ENCODE results near the gene PCDH18. TPM values are rescaled to one million over a fixed set of nuclear protein-coding genes. Genes with fewer than 3 reads are reported as not detected.

The PCDH18 gene
- total and polyA plus RNA-seq, 4 donors = 0.89 to 7.7 (median 2.3) TPM

DNA sequence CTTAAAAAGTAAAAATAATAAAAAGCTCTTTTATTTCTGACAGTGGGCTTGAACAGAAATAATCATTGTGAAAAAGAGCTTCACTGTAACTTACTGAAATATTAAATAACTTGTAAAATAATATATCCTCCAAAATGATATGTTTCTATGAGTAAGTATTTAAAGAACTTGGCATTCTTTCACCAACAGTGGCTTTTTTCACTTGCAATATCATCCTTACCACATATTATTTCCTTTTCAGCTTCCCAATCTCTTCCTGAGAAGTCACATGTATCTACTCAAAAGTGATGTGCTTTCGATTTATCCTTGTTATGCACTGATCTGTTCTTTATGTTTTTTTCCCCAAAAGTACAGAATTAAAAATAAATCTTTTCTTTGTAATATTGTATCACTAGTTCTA is 2.2 kb upstream of the PCDH18 start:
- no peak for DNase-seq (ENCODE audit: low spot score)
- no peak overlapping the region for H3K4me3 ChIP-seq (ENCODE audit: low read depth in 1 of 3, low read length in 3 of 3)
- no peaks in the 10 kb centered on the region for H3K36me3 ChIP-seq (ENCODE audit: control insufficient read depth in 4 of 4, insufficient read depth in 3 of 4, low read depth in 1 of 4, low read length in 3 of 4)
- WGBS = 58% methylated on average over 1 of the region's 1 CpG
- H3K9ac ChIP-seq (ENCODE audit: low read depth in 1 of 2, low read length in 2 of 2) = no peak overlapping the region
- H3K27ac ChIP-seq (ENCODE audit: low read depth in 1 of 2, low read length in 2 of 2) = no peak overlapping the region
- no peak for TF ChIP-seq FOXA2 (IDR thresholded peaks at IDR 0.05)
- no peak for TF ChIP-seq SP1 (IDR thresholded peaks at IDR 0.05)
- TF ChIP-seq RAD21 (IDR thresholded peaks at IDR 0.05) = no peak
- TF ChIP-seq YY1 (IDR thresholded peaks at IDR 0.05) = no peak
- TF ChIP-seq, protein P1, sequence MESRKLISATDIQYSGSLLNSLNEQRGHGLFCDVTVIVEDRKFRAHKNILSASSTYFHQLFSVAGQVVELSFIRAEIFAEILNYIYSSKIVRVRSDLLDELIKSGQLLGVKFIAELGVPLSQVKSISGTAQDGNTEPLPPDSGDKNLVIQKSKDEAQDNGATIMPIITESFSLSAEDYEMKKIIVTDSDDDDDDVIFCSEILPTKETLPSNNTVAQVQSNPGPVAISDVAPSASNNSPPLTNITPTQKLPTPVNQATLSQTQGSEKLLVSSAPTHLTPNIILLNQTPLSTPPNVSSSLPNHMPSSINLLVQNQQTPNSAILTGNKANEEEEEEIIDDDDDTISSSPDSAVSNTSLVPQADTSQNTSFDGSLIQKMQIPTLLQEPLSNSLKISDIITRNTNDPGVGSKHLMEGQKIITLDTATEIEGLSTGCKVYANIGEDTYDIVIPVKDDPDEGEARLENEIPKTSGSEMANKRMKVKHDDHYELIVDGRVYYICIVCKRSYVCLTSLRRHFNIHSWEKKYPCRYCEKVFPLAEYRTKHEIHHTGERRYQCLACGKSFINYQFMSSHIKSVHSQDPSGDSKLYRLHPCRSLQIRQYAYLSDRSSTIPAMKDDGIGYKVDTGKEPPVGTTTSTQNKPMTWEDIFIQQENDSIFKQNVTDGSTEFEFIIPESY (IDR thresholded peaks at IDR 0.05) = no peak
- TF ChIP-seq, protein P2, sequence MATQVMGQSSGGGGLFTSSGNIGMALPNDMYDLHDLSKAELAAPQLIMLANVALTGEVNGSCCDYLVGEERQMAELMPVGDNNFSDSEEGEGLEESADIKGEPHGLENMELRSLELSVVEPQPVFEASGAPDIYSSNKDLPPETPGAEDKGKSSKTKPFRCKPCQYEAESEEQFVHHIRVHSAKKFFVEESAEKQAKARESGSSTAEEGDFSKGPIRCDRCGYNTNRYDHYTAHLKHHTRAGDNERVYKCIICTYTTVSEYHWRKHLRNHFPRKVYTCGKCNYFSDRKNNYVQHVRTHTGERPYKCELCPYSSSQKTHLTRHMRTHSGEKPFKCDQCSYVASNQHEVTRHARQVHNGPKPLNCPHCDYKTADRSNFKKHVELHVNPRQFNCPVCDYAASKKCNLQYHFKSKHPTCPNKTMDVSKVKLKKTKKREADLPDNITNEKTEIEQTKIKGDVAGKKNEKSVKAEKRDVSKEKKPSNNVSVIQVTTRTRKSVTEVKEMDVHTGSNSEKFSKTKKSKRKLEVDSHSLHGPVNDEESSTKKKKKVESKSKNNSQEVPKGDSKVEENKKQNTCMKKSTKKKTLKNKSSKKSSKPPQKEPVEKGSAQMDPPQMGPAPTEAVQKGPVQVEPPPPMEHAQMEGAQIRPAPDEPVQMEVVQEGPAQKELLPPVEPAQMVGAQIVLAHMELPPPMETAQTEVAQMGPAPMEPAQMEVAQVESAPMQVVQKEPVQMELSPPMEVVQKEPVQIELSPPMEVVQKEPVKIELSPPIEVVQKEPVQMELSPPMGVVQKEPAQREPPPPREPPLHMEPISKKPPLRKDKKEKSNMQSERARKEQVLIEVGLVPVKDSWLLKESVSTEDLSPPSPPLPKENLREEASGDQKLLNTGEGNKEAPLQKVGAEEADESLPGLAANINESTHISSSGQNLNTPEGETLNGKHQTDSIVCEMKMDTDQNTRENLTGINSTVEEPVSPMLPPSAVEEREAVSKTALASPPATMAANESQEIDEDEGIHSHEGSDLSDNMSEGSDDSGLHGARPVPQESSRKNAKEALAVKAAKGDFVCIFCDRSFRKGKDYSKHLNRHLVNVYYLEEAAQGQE (IDR thresholded peaks at IDR 0.05) = no peak
- no peak for TF ChIP-seq EGR1 (IDR thresholded peaks at IDR 0.05; ENCODE audit: low read depth in 2 of 2)
- no peak for TF ChIP-seq JUND (IDR thresholded peaks at IDR 0.05)
- no peak for TF ChIP-seq RXRA (IDR thresholded peaks at IDR 0.05)
- TF ChIP-seq, protein P3, sequence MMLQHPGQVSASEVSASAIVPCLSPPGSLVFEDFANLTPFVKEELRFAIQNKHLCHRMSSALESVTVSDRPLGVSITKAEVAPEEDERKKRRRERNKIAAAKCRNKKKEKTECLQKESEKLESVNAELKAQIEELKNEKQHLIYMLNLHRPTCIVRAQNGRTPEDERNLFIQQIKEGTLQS (IDR thresholded peaks at IDR 0.05) = no peak
- TF ChIP-seq, protein P4, sequence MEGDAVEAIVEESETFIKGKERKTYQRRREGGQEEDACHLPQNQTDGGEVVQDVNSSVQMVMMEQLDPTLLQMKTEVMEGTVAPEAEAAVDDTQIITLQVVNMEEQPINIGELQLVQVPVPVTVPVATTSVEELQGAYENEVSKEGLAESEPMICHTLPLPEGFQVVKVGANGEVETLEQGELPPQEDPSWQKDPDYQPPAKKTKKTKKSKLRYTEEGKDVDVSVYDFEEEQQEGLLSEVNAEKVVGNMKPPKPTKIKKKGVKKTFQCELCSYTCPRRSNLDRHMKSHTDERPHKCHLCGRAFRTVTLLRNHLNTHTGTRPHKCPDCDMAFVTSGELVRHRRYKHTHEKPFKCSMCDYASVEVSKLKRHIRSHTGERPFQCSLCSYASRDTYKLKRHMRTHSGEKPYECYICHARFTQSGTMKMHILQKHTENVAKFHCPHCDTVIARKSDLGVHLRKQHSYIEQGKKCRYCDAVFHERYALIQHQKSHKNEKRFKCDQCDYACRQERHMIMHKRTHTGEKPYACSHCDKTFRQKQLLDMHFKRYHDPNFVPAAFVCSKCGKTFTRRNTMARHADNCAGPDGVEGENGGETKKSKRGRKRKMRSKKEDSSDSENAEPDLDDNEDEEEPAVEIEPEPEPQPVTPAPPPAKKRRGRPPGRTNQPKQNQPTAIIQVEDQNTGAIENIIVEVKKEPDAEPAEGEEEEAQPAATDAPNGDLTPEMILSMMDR (IDR thresholded peaks at IDR 0.05; ENCODE audit: low read depth, low read length, missing input control) = no peak
- TF ChIP-seq, protein P5, sequence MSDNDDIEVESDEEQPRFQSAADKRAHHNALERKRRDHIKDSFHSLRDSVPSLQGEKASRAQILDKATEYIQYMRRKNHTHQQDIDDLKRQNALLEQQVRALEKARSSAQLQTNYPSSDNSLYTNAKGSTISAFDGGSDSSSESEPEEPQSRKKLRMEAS (IDR thresholded peaks at IDR 0.05) = no peak
- TF ChIP-seq HNF4A (conservative IDR thresholded peaks at IDR 0.05) = no peak
- no peak for TF ChIP-seq HNF4G (IDR thresholded peaks at IDR 0.05)
- TF ChIP-seq TAF1 (conservative IDR thresholded peaks at IDR 0.05) = no peak
- TF ChIP-seq FOXA1 (IDR thresholded peaks at IDR 0.05) = no peak
- TF ChIP-seq NR2F2 (IDR thresholded peaks at IDR 0.05) = no peak
- TF ChIP-seq GABPA (IDR thresholded peaks at IDR 0.05 in 1 of 2, conservative IDR thresholded peaks at IDR 0.05 in 1 of 2) = no peak
- H3K9me3 ChIP-seq (ENCODE audit: control insufficient read depth in 4 of 4, low read length in 3 of 4) = peaks cover 0 to 3% (median 0%) of the 10 kb centered on the region in 4 donors
- peaks cover 0 to 2% (median 0%) of the 10 kb centered on the region in 4 donors for H3K27me3 ChIP-seq (ENCODE audit: control insufficient read depth in 4 of 4, insufficient read depth in 4 of 4, low read length in 3 of 4)
- H3K4me1 ChIP-seq (ENCODE audit: control insufficient read depth in 4 of 4, insufficient read depth in 4 of 4, low read length in 3 of 4) = peaks cover 0 to 4% (median 0%) of the 10 kb centered on the region in 4 donors

All from liver (tissue), 9 donors.